Stimulated activated CD4-positive, alpha-beta T cell treated with anti-CD3 and anti-CD28 coated beads, Interleukin-4, amount 100 ng/mL, for 48 hours (primary cell): ENCODE measurements around the gene TXNDC17.
A peak's percentile ranks its signal among the peaks of the same experiment; 100 is the strongest.
"Not testable (repeated sequence)": the region's sequence is repeated elsewhere in the genome, so short reads cannot be mapped to it uniquely, and the experiment has no call there.

Experiments
- DNase-seq, 2 donors: peaks; one replicate each; pipeline ENCODE4 v3.0.0-alpha.2; 2020; ENCODE audit warnings: low read depth in 2 of 2

The TXNDC17 gene

DNA sequence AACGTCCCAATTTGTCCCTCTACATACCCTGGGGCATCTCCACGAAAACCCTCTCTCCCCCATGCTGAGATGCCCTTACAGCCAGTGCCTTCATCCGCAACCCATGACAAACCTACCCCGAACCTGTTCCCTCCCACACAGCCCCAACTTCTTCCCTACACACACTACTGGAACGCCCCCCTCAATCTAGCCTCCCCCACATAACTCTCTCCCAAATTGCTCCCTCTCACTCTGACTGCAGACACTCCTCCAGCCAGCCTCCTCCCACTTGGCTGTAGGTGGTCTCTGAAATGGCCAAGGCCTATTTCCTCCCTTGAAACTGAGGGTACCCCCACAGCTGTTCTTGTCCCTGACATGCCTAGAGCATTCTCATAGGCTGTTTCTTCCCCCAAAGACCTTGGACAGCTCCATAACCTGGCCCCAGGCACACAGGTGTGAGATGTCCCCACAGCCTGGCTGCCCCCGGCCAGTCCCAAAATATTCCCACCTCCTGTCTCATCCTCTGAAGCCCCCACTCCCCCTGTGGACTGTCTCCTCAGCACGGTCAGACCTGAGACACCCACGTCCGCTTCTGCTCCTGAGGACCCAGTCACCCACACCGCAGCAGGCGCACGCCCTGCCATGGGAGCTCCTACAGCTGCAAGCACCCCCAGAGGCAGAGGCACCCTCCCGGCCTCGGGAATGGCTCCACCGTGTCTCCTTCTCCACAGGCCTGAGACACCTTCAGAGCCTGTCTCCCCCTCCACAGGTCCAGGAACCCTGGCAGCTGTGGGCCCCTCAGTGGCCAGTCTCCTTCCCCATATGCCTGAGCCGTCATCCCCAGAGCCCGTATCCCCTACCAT is 4.0 kb upstream of the TXNDC17 start:
- no peak for DNase-seq

DNA sequence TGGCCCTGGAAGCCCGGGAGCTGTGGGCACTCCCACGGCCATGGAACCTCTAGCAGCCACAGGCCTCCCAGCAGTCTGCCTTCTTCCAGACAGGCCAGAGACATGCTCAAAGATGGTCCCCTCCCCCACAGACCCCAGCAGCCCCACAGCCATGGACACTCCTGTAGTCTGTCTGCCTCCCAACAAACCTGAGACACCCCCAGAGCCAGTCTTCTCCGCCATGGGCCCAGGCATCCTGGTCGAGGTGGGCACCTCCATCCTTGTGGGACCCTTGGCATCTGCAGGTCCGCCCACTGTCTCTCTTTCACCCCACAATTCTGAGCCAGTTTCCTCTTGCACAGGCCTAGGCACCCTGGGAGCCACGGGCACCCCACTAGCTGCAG is 3.4 kb upstream of the TXNDC17 start:
- DNase-seq, result no peak

DNA sequence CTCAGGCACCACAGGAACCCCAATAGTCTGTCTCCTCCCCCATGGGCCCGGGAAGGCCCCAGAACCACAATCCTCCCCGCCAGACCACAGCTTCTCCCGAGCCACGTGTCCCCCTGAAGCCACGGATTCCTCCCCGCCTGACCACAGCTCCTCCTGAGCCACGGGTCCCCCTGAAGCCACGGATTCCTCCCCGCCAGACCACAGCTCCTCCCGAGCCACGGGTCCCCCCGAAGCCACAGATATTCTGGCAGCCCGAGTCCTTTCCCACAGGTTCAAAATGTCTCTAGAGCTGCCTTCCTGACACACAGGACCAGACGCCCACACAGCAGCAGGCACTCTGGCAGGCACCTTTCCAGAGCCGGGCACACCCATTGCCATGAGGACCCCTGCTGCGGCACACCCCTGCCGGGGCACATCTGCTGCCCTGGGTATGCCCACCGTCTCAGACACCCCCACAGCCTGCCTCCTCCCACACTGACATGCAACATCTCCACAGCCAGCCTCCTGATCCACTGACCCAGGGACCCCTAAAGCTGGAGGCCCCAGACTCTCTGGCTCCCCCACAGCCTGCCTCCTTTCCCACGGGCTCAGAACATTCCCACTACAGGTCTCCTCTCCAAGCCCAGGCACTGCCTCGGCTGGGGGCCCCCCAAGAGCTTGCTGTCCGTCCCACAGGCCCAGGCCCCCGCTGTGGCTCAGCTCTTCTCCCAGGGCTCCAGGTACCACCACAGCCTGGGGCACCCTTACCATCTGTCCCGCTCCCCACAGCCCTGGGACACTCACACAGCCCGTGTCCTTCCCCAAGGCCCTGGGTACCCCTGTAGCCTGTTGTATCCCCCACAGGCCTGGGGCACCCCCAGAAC is 2.6 kb upstream of the TXNDC17 start:
- no peak for DNase-seq

DNA sequence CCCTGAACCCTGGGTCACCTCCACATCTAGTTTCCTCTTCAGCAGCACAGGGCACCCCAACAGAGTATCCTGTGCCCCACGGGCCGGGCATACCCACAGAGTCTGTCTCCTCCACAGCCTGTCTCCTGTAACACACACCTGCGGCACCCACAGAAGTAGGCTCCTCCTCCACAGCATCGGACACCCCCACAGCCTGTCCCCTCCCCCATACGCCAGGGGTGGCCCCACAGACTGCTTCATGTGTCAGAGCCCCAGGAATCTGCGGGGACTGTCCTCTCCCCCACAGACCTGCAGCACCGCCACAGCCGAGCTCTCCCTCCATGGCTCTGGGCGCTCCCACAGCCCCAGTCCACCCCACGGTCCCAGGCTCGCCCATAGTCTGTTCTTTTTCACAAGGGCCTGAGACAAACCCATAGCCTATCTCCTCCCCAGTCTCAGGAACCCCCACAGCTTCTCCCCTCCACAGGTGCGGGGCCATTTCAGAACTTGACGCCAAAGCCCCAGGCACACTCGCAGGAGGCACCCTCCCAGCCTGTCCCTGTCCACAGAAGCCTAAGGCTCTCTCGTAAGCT is 1.8 kb upstream of the TXNDC17 start:
- no peak for DNase-seq

DNA sequence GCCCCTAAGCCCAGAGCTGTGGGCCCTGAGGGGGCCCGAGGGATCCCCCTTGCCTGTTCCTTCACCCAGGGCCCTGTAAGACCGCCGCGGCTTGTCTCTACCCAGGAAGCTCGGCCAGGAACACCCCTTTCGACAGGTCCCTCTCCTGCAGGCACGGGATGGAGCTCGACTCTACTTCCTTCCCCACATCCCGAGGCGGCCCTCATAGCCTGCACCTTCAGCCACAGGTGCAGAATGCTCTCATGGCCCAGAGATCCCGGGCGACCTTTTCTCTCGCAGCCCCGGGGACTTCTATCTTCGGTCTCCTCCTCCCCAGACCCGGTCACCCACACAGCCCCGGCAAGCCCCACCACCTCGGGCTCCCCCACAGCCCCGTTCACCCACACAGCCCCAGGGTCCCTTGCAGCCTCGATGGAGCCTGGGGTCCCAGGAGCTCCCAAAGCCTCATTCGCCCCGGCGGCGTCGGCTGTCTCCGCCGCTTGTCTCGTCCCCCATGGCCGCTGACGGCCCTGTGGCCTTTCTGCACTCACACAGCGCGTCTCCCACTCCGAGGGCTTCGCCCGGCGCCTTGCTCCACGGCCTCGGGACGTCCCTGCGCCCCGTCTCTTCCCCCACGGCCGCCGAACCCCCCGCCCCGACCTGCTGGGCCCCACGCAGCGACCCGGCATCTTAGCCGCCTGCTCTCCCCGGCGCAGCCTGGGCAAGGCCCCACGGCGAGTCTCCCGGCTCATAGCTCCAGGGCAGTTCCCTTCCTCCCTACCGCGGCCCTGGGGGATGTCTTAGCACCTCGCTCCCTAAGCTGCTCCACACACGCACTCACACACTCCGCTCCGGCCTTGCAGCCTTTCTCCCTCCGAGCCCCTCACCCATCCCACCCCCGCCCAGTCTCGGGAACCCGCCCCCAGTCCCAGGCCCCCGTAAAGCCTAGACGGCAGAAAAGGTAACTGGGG is 999 bp upstream of the TXNDC17 start:
- DNase-seq, result no peak

DNA sequence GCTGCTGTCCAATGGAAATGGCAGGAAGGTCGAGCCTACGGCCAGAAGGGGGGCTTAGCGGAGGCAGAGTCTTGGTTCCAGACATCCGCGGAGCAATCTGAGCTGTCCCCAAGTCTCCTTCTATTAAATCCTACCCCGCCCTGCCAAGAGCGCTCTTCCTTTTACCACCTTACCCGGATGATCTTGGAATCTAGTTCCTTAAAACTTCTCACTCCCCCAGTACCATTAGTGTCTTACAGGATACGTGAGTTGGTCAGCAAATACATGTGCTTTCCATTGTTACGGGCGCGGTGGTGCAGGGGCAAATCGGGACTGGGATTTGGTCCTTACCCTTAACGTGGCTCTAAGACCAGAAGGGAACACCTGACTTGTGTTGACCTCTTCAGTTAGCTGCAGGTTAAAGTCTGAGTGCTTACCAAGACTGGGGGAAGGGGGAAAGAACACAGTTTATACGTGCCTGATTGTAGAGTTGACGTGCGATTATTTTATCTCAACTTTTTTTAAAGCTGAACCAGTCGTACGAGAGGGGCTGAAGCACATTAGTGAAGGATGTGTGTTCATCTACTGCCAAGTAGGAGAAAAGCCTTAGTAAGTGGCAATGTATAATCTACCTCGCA is 495 bp downstream of the TXNDC17 start:
- DNase-seq, result no peak

DNA sequence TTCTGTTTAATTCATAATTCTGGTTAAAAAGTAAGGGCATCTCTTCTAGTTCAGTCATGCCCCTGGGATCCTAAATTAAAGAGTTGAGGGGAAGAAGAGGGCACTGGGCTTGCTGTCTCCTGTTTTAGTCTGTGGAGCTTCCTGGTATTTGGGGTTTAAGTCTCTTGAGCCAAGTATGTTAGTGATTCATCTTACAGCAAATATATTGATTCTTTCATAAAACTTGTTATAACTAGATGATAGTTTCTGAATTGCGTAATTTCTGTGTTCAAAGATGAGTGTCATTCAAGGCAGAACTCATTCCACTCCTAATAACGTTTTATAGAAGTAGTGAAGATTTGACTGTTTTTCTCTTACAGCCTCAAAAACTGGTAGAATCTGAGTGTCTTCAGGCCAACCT is 1.7 kb downstream of the TXNDC17 start:
- DNase-seq, result no peak

DNA sequence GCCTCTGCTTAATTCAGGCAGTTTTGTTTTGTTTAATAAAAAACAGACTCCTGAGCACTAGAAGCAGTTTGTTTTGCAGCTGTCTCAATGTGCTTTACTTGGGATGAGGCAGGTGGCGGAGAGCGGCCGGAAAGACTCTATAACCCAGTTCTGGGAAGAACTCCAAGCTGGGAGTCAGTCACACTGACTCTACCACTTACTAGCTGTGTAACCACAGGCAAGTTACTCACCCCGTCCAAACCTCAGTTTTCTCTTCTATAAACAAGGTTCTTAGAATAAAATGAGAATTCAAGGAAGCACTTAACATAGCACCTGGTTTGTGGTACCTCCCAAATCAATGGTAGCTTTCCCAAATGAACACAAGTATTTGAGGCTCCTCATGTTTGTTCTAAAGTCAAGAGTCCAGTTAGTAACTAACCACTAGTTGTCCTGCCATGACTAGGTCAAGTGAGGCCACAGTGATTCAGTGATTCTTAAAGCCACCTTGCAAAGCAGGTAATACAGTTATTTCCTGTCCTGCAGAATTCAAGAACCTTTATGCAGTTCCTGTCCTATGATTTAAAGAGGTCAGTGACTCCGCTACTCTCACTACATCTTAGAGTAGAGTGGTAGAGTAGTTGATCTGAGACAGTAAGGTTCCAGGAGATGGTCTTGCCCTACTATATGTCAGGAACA is 2.7 kb downstream of the TXNDC17 start:
- DNase-seq, result no peak

DNA sequence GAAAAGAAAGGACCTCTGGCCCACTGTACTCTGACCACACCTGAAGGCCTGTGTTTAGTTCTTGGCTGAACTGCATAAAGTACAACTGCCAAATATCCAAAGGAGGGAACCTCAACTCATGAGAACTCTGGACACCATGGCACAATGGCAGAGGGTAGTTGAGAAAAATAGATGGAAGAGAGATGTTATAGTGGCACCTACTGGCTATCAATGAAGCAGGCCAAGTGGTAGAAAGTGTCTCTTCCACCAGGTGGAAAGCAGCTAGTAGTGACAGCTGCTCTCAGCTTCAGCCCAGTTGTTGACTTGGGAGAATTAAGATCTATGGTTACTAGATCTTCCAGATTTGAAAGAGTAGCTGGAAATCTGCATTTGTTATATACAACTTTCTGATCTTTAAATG is 7.3 kb downstream of the TXNDC17 start:
- DNase-seq, result no peak

DNA sequence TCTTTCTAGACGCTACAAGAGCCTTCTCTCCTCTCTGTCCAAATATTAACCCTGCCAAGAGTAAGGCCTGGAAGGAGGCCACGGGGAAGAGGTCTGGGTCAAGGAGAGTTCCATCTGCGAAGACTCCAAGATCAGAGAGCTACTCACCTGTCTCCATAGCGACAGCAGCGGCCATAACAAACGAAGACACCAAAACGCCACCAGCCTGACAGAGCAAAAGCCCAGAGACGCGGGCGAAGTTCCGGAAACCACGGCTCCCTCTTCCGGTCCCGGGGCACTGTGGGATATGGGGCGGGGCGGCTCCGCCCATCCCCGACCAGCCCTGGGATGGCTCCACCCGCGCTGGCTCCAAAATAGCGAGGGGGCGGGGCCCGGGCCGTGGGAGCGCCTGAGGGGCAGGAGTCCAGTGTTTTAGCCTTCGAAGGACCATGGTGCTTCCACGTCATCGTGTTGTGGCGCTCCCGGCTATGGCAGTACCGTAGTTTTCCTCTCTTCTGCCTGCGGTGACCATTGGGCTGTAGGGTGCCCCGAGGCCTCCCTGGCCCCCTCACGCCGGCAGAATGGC is 10.6 kb downstream of the TXNDC17 start, which contains the start of the genes C17orf100 and MED31:
Gene C17orf100 (plus strand): TSS at position 409 of the 565 bp plus-strand sequence. CDS start 152 bp downstream, at position 561.
Gene MED31 (minus strand): TSS at position 252 of the 565 bp plus-strand sequence. CDS start 77 bp downstream, at position 175.
- peak; percentile 92 to 95 for DNase-seq

DNA sequence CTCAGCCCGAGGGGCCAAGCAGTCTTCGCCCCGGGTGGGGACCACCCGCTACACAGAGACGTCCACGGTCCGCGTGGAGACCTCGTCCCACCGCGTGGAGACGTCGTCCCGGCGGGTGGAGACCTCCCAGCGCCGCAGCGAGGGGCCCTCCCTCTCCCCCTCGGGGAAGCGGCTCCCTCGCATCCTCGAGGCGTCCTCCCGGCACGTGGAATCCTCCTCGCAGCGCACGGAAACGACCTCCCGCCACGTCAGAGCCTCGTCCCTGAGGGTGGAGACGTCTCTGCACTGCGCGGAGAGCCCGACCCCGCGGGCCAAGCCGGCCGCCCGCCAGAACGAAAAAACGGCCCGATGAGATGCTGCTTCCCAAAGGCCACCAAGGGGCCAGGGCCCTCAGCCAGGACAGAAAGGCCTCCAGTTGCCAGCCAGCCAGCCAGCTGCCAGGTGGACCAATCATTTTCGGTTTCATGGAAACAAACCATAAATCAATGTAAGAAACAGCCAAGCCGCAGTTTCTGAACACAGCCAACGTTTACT is 11.1 kb downstream of the TXNDC17 start:
- no peak for DNase-seq

DNA sequence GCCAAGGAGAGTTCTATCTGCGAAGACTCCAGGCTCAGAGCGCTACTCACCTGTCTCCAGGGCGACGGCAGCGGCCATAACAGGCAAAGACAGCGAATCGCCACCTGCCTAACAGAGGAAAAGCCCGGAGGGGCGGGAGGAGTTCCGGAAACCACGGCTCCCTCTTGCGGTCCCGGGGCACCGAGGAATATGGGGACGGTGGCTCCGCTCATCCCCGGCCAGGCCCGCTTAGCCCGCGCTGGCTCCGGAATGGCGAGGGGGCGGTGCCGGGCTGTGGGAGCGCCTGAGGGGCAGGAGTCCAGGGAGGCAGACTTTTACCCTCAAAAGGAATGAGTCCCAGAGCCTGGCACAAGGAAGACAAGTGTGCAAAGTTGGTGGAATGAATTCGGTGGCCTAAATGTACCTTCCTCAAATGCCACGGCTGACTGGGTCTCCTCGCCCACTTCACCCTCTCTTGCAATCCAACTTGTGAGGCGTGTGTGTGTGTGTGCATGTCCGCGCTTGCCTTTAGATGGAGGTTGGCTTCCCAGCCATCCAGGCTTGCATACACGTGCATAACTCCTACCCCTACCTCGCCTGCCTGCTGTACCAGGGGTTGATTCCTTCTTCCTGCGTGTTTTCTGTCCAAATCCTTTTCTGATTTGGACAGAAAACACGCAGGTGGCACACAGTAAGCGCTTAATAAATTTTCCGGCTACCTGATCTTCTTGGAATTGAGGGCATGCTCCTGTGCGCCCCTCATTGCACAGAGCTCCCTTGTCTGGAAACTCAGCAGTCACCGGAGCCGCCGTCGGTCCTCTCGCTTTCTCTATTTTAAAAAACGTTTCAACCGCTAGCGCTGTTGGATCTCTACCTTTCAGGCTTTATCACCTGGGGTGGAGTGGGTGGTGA is 14.2 kb downstream of the TXNDC17 start:
- DNase-seq, result no peak

DNA sequence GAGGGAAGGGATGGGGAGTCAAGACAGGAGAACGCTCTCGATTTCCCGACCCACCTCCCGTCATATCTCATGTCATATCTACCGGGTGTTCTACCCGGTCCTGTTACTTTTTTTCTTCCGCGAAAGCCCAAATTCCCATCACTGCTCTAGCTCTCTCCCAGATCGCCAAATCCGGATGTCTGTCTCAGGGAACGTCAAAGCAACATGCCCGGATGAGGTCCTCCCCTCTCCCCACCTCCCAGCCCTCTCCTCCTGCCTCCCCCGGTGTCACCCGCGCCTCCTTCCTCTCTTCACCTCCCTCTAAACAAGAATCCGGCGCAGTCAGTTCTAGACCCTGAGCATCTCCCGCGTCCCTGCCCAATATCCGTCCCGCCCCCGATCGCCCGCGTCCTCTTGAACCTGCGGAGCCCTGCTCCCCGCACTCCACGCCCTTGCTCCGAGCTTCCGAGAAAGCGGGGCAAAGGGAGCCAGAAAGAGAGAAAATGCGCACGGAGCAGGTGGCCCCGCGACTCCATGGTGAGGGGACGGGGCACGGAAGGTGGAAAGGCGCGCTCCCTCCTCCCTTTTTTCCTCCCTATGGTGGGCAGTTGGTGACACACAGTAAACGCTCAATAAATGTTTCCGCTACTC is 15.0 kb downstream of the TXNDC17 start:
- DNase-seq, result not testable (repeated sequence)

DNA sequence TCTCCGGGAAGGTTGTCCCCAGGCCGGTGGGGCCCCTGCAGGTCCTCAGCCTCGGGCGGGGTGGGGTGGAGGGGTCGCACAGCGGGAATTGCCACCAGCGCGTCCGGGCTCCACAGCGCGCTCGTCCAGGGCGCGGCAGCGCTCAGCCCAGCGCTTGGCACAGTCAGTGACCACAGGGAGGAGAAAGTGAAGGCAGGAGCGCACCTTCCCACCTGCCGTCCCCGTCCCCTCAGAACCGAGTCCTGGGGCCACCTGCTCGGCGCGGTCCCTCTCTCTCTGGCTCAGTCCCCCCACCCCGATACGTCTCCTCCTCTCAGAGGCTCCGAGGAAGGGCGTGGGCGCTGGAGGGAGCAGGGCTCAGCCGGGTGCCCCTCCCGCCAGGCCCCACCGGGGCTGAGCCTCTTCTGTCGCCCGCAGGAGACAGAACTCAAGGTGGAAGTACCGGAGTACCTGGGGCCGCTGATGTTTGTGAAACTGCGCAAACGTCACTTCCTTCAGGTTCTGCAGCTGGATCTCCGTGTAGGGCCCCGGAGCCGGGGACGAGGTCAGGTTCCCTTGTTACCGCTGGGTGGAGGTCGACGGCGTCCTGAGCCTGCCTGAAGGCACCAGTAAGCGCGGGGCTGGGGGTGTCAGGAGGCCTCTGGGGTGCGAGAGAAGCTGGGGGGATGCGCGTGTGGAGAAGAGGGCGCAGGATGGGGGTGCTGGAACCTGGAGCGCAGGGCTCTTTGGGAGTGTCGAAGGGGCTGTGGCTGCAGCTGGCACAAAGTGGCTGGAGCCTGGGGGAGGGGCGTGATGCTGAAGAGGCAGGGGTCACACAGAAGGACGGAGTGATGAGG is 16.2 kb downstream of the TXNDC17 start:
- DNase-seq, result peak in 1 of 2 donors; percentile 59

DNA sequence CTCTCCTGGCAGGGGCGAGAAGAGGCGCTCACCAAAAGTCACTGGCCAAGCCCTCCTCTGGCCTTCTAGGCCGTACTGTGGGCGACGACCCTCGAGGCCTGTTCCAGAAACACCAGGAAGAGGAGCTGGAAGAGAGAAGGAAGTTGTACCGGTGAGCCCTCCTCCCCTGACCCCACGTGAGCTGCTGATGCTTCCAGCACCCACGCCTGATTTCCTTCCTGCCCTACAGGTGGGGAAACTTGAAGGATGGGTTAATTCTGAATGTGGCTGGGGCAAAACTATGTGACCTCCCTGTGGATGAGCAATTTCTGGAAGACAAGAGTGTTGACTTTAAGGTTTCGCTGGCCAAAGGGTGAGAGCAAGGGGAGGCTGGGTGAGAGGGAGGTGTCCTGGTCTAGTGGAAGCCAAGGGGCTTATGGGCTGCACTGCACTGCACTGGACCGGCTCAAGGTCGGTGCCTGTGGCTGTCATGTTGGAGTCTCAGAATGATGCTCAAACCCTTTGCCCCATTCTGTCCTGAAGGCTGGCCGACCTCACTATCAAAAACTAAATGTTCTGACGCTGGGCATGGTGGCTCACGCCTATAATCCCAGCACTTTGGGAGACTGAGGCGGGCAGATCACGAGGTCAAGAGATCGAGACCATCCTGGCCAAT is 16.9 kb downstream of the TXNDC17 start:
- no peak for DNase-seq

DNA sequence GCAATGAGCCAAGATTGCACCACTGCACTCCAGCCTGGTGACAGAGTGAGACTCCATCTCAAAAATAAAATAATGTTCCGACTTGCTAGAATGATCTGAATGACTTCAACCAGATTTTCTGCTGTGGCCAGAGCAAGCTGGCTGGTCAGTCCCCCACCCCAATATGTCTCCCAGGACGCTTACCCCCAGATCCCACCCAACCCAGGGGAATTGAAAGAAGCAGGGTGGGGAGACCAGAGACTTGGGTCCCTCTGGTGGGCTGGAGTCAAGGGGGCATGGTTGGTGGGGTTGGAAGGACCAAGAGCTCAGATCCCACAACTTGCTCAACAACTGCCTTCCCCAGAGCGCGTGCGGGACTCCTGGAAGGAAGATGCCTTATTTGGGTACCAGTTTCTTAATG is 17.6 kb downstream of the TXNDC17 start:
- DNase-seq, result not testable (repeated sequence)

DNA sequence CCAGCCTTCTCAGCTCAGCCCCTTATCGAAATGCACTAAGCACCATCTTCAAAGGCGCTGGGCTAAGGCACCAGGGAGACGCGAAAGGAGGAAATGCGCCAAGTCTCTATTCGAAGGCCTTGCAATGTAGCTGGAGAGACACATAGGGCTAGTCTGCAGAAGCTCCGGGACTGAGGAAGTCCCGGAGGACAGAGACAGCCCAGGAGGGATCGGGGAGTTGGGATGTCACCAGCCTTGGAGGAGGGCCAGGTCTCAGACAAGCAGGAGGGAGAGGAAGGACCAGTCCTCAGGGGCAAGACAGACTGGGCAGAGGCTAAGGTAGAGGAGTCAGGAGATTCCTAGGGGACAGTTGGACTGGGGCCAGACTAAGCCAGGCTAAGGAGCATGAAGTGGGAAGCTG is 19.2 kb downstream of the TXNDC17 start:
- no peak for DNase-seq
